Activated T-cell treated with anti-CD3 and anti-CD28 coated beads for 1 hour (primary cell): ENCODE measurements around the gene AHR.

Experiments used
- DNase-seq: peaks from one replicate; pipeline ENCODE4 v3.0.0-alpha.2; 2020; ENCODE audit warnings: low read depth

Gene AHR

DNA sequence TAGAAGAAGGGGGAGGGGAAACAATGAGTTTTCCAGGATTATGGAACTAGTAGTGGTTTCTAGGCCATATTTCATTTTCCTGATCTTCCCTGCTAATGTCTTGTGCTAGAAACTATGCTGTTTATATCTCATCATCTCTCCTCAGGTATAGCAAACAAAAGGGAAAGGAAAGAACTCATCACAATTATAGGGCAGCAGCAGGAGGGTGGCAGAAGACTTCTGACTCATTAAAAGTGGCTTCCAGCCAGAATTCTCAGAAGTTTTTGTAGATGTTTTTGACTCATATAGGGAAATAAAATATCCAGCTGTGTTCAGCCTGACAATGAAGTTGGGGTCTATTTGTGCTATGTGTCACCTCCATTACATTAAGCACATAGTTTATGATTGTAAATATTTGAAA, 6.5 kb downstream of the AHR start:
- no peak for DNase-seq

- no peak for DNase-seq
Measured at GRCh38 chr7:17305387-17306171, 7.1 kb downstream of the AHR start.

GRCh38 chr7:17307000-17307399, 8.5 kb downstream of the AHR start:
- DNase-seq = no peak

- DNase-seq = no peak
Measured at GRCh38 chr7:17307558-17307957, 9.1 kb downstream of the AHR start.

DNA sequence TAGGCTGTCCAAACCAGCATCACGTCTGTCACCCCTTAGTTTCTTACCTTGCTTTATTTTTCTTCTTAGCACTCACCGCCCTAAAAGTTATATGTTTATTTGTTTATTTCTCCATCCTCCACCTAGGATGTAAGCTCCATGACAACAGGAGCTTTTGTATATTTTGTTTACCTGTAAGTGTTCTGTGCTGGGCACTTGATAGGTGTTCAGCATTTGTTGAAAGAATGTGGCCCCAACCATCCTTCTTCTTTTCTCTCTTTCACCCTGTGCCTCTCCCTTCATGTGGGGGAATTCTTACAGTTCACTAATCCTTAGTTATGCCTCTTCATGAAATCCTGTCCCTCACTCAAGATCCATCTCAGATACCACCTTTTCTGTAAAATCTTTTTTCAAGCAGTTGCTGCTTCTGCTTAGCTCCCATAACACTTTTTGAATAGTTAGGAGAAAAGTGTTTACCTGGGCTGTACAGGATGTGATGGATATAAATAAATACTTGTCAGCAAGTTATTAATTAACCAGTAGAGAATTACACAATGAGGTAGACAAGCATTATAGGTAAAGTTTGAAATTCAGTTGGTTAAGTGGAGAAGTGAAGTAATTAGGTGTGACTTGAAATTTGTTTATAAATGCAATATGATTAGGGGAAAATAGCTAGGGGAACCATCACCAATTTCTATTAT, 9.7 kb downstream of the AHR start:
- DNase-seq = no peak

GRCh38 chr7:17311194-17311593, 12.7 kb downstream of the AHR start:
- no peak for DNase-seq

DNA sequence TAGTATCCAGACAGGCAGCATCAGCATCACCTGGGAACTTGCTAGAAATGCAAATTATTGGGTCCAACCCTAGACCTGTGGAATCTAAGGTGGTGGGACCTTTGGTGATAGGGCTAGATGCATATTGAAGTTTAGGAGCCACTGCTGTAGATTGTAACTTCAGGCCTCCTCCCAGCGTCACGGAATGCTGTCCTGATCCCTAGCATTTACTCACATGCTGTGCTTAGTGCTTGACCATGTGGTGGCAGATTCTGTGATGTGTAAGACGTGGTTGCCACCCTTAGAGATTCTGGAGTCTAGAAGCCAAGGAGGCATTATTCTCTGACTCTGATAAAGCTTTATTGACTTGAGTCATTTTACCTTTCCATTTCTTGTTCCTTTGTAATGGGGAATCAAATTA, 13.5 kb downstream of the AHR start:
- no peak for DNase-seq

- no peak for DNase-seq
Measured at GRCh38 chr7:17312641-17313040, 14.2 kb downstream of the AHR start.

- no peak for DNase-seq
Measured at GRCh38 chr7:17313194-17313593, 14.7 kb downstream of the AHR start.

- DNase-seq = no peak
Measured at GRCh38 chr7:17315974-17316373, 17.5 kb downstream of the AHR start.

- no peak for DNase-seq
Measured at GRCh38 chr7:17318146-17318545, 19.7 kb downstream of the AHR start.

GRCh38 chr7:17319164-17320101, 21.0 kb downstream of the AHR start:
- DNase-seq = no peak

DNA sequence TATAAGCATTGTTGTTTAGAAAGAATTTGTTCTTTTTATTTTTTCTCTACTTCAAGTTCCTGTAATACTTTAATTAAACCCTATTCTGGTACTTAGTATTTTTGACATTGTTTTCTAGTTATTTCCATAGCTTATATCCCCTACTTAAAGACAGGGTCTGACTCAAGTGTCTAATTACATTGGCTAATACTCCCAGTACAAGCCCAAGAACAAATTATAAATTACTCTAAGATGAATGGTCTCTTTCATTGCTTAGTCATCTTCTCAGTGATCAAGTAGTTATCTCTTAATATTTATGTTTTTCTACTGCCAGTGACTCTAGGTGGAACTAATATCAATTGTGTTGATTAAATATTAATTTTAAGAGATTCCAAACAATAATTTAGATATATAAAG, 21.6 kb downstream of the AHR start:
- no peak for DNase-seq

- DNase-seq = no peak
Measured at GRCh38 chr7:17320657-17321056, 22.2 kb downstream of the AHR start.

GRCh38 chr7:17325364-17325763, 26.9 kb downstream of the AHR start:
- DNase-seq = no peak

DNA sequence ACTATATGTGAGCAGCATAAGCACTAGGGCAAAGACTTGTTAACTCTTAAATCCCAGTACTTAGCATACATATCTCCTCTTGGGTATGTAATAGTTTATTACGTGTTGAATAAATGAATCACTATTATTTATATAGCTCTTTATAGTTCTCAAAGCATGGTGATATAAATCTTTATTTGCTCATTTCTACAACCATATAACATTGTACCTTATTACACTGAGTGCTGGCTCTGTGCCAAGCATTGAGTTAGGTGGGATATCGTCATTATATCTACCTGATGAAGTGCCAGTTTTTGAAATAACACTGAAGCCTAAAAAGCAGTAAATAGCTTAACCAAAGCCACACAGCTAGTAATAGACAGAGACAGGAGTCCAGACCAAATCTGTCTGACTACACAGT, 27.9 kb downstream of the AHR start:
- DNase-seq = no peak

- no peak for DNase-seq
Measured at GRCh38 chr7:17328641-17329040, 30.2 kb downstream of the AHR start.

DNA sequence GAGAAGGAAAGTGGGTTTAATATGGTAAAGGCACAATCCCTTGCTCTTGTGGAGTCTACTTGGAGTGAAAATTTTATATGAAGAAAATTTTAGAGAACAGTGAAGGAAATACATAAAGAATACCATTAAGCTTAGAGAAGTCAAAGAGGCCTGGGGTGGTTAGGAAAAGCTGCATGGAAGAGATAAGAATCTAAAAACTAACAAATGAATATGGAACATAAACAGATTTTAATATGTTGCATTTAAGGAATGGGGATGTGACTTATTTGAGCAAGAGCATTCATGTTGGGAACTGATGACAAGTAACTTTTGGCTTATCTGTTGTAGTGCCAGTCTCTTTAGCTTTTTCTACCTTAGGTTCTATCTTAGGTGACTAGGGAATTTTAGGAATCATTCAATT, 31.0 kb downstream of the AHR start:
- DNase-seq = no peak

DNA sequence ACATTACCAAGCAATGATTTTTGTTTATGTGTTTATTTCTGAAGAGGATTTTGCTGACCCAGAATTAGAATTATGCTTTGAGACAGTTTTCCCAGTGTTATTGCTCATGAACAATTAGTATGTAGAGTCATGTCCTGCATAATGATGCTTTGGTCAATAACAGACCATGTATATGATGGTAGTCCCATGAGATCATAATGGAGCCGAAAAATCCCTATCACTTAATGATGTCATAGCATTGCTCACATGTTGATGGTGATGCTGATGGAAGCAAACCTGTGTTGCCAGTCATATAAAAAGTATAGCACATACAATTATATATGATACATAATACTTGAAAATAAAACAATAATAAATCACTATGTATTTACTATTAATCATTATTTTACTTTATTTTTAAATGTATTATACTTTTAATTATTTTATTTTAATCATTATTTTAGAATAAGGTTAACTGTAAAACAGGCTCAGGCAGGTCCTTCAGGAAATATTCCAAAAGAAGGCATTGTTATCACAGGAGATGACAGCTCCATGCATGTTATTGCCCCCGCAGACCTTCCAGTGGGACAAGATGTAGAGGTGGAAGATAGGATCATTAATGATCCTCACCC, 33.5 kb downstream of the AHR start:
- no peak for DNase-seq

DNA sequence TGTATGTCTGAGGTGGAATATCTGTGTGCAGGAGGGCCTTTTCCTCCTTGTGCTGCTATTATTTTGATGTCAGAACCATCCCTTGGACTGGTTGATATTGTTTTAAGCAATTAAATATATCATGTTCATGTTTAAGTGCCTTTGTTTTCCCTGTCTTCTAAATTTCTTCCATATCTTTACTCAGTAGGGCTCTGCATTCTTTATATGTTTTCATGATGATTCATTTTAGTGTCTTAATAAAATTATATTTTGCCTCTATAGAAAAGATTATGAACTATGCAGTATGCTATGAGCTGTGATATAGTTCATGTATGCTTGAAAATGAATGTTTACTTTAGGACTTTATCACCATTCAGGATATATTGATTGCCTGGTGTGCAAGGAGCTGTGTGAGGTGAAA, 34.8 kb downstream of the AHR start:
- DNase-seq = no peak

DNA sequence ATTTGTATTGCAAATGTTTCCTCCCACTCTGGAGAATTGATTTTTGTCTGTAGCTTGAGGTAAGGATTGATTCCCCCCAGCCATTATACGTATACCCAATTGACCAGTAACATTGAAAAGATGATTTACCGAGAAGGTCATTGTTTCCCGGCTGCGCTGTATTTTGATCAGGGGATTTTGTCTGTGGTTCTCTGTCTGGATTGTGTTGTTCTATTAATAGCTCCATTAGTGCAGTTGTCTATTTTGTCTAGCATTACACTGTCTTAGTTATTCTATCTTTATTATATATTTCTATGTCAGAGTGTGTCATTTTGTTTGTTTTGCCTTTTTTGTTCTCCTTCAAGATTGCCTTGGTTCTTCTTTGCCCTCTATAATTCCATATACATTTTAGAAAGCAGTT, 37.7 kb downstream of the AHR start:
- no peak for DNase-seq

DNA sequence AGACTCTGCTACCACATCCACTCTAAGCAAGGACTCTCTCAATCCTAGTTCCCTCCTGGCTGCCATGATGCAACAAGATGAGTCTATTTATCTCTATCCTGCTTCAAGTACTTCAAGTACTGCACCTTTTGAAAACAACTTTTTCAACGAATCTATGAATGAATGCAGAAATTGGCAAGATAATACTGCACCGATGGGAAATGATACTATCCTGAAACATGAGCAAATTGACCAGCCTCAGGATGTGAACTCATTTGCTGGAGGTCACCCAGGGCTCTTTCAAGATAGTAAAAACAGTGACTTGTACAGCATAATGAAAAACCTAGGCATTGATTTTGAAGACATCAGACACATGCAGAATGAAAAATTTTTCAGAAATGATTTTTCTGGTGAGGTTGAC, 40.7 kb downstream of the AHR start:
- no peak for DNase-seq
